GM19351 (cell line): ENCODE data around the gene UPP2.

Source experiments
- ATAC-seq: cut with Tn5 transposase; IDR thresholded peaks from one replicate; pipeline ENCODE4 v1.9.1; 2021; ENCODE audit warnings: mild to moderate bottlenecking, moderate library complexity; ENCODE audit not compliant: unreplicated experiment

UPP2 gene

GRCh38 chr2:158101384-158101926 is at the start of gene UPP2:
TSS of gene UPP2 (plus strand) at chr2:158101876. CDS start at chr2:158102064, 188 bp downstream.
- no peak for ATAC-seq

- no peak for ATAC-seq
These were observed 48.9 kb upstream of the UPP2 start for GRCh38 chr2:158052761-158053160.

- no peak for ATAC-seq
These were observed 44.8 kb upstream of the UPP2 start for GRCh38 chr2:158056875-158057274.

GRCh38 chr2:158060160-158060834 is 41.4 kb upstream of the UPP2 start:
- ATAC-seq = no peak

GRCh38 chr2:158060835-158061435 is 40.7 kb upstream of the UPP2 start:
- ATAC-seq = no peak

GRCh38 chr2:158061763-158062162 is 39.9 kb upstream of the UPP2 start:
- ATAC-seq = no peak

- ATAC-seq = no peak
These were observed 35.5 kb upstream of the UPP2 start for GRCh38 chr2:158066046-158066713.

GRCh38 chr2:158071018-158071417 is 30.7 kb upstream of the UPP2 start:
- no peak for ATAC-seq

GRCh38 chr2:158072361-158072760 is 29.3 kb upstream of the UPP2 start:
- no peak for ATAC-seq

- ATAC-seq = no peak
These were observed 22.0 kb upstream of the UPP2 start for GRCh38 chr2:158079672-158080071.

- ATAC-seq = no peak
These were observed 13.6 kb upstream of the UPP2 start for GRCh38 chr2:158088093-158088492.

GRCh38 chr2:158089322-158089721 is 12.4 kb upstream of the UPP2 start:
- ATAC-seq = no peak

GRCh38 chr2:158091647-158092046 is 10.0 kb upstream of the UPP2 start:
- no peak for ATAC-seq

GRCh38 chr2:158094487-158095092 is 7.1 kb upstream of the UPP2 start:
- ATAC-seq = no peak

- no peak for ATAC-seq
These were observed 6.4 kb upstream of the UPP2 start for GRCh38 chr2:158095269-158095668.

GRCh38 chr2:158095912-158096311 is 5.8 kb upstream of the UPP2 start:
- ATAC-seq = no peak

- ATAC-seq = no peak
These were observed 4.2 kb upstream of the UPP2 start for GRCh38 chr2:158097481-158097880.

GRCh38 chr2:158098178-158098577 is 3.5 kb upstream of the UPP2 start:
- ATAC-seq = no peak

- no peak for ATAC-seq
These were observed 2.0 kb upstream of the UPP2 start for GRCh38 chr2:158099716-158100115.

GRCh38 chr2:158100411-158100810 is 1.3 kb upstream of the UPP2 start:
- no peak for ATAC-seq

- no peak for ATAC-seq
These were observed 770 bp downstream of the UPP2 start for GRCh38 chr2:158102446-158102845.
